C4-2B (cell line): ENCODE data around the gene LDB3.

Source experiments
- CTCF ChIP-seq: fragments of 450-650 bp; conservative IDR thresholded peaks from 2 replicates; pipeline ENCODE4 v1.5.1; 2017; ENCODE audit warnings: mild to moderate bottlenecking
- ZFX ChIP-seq: fragments of 450-650 bp; IDR thresholded peaks from 2 replicates; pipeline ENCODE4 v1.6.1; 2017

DNA sequence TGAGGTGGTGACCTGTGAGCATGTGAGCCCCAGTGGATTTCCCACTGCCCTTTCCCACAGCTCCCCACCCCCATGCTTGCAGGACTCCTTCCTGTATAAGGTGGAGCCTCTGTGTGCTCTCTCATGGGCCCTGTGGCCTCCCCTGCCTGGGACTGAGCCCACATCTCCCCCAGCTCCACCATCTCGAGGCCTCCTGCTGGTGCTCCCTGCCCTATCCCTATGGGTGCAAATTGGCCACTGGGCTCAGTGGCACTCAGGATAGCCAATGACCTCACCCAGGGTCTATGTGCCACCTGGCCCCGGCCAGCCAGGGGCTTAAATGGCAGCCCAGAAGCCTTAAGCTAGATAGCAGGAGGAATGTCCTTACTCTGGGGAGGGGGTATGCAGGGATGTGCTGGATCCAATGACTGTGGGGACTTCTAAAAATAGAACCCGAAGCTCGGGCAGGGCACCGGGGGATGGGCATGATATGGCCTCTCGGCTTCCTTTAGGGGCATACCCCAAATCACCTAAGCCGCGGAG, 2.0 kb downstream of the LDB3 start:
- TF ChIP-seq CTCF (no peak), ZFX (no peak)
